Measurements from ENCODE around the gene GRM4. TPM values are rescaled to one million over a fixed set of nuclear protein-coding genes. Genes with fewer than 3 reads are reported as not detected.

The GRM4 gene
- total RNA-seq, 1 experiment from 2014 or later = not detected

GRCh38 chr6:34148631-34149451 is 3.0 kb upstream of the GRM4 start:
- BruUV-seq (replicated peaks) = no TSS peak
- POLR2A ChIA-PET (ENCODE audit: unreplicated experiment) = no interaction called here
- Histone ChIP-seq H3K9ac (ENCODE audit: low read length) (no peak overlapping the region), H3K79me2 (ENCODE audit: low read length) (no peaks in the 10 kb centered on the region), H3K9me2 (replicated peaks; ENCODE audit: low read length) (no peaks in the 10 kb centered on the region), H4K20me1 (ENCODE audit: low read length) (no peaks in the 10 kb centered on the region), H3K4me1 (ENCODE audit: insufficient read depth, low read length) (no peaks in the 10 kb centered on the region), H3K9me3 (ENCODE audit: low read length) (no peaks in the 10 kb centered on the region), H3K27ac (ENCODE audit: low read length) (no peak overlapping the region), H3K36me3 (ENCODE audit: low read depth, low read length) (no peaks in the 10 kb centered on the region), H3F3A (ENCODE audit: low read length, unreplicated experiment) (no peaks in the 10 kb centered on the region), H2AFZ (ENCODE audit: low read length) (no peak overlapping the region), H3K4me3 (ENCODE audit: low read length) (no peak overlapping the region), H3K4me2 (ENCODE audit: low read length) (no peak overlapping the region), H3K27me3 (ENCODE audit: low read length) (peaks cover 37% of the 10 kb centered on the region)
- intact Hi-C loops (cut with micrococcal nuclease) = no loop called here
- CTCF ChIA-PET = no interaction called here
- DNase-seq (no peak), ATAC-seq (no peak)
- TF ChIP-seq EZH2phosphoT487 (IDR thresholded peaks at IDR 0.05; ENCODE audit: borderline replicate concordance, low read length) (no peak), EZH2 (IDR thresholded peaks at IDR 0.05; ENCODE audit: low read length, unreplicated experiment) (no peak), CTCF (conservative IDR thresholded peaks at IDR 0.05; ENCODE audit: low read depth, low read length) (no peak)

GRCh38 chr6:34147906-34148630 is 2.2 kb upstream of the GRM4 start:
- ChIA-PET CTCF (no interaction called here), POLR2A (ENCODE audit: unreplicated experiment) (no interaction called here)
- DNase-seq = no peak
- Histone ChIP-seq H3K9me3 (ENCODE audit: low read length) (no peaks in the 10 kb centered on the region), H2AFZ (ENCODE audit: low read length) (no peak overlapping the region), H3K27me3 (ENCODE audit: low read length) (peaks cover 43% of the 10 kb centered on the region), H4K20me1 (ENCODE audit: low read length) (no peaks in the 10 kb centered on the region), H3K27ac (ENCODE audit: low read length) (no peak overlapping the region), H3K36me3 (ENCODE audit: low read depth, low read length) (no peaks in the 10 kb centered on the region), H3K4me2 (ENCODE audit: low read length) (no peak overlapping the region), H3K79me2 (ENCODE audit: low read length) (no peaks in the 10 kb centered on the region), H3F3A (ENCODE audit: low read length, unreplicated experiment) (no peaks in the 10 kb centered on the region), H3K9ac (ENCODE audit: low read length) (no peak overlapping the region), H3K4me3 (ENCODE audit: low read length) (no peak overlapping the region), H3K9me2 (replicated peaks; ENCODE audit: low read length) (no peaks in the 10 kb centered on the region), H3K4me1 (ENCODE audit: insufficient read depth, low read length) (no peaks in the 10 kb centered on the region)
- no peak for TF ChIP-seq CTCF (conservative IDR thresholded peaks at IDR 0.05; ENCODE audit: low read depth, low read length)
- TF ChIP-seq EZH2 (IDR thresholded peaks at IDR 0.05; ENCODE audit: low read length, unreplicated experiment) = no peak
- TF ChIP-seq EZH2phosphoT487 (IDR thresholded peaks at IDR 0.05; ENCODE audit: borderline replicate concordance, low read length) = no peak
- BruUV-seq (replicated peaks) = no TSS peak
- no peak for ATAC-seq
- intact Hi-C loops (cut with micrococcal nuclease) = no loop called here
